Measurements from ENCODE around the gene CSNK1G2.
"Not testable (repeated sequence)": the region's sequence is repeated elsewhere in the genome, so short reads cannot be mapped to it uniquely, and the experiment has no call there.

Gene CSNK1G2

GRCh38 chr19:1986357-1987162, 45.6 kb downstream of the CSNK1G2 start:
- TF ChIP-seq POLR2A (IDR thresholded peaks at IDR 0.05; ENCODE audit: extremely low read depth, insufficient read length) (no peak), MYC (IDR thresholded peaks at IDR 0.05; ENCODE audit: low read depth, low read length) (no peak), CTCF (IDR thresholded peaks at IDR 0.05; ENCODE audit: low read depth, low read length) (no peak), MAX (IDR thresholded peaks at IDR 0.05; ENCODE audit: low read depth, low read length) (no peak)

GRCh38 chr19:1987197-1988187, 46.5 kb downstream of the CSNK1G2 start:
- no peak overlapping the region for H3K4me3 ChIP-seq (ENCODE audit: low read depth, low read length)
- DNase-seq (ENCODE audit: low read depth), result peak; percentile 2
- TF ChIP-seq POLR2A (IDR thresholded peaks at IDR 0.05; ENCODE audit: extremely low read depth, insufficient read length) (no peak), CTCF (IDR thresholded peaks at IDR 0.05; ENCODE audit: low read depth, low read length) (no peak), MYC (IDR thresholded peaks at IDR 0.05; ENCODE audit: low read depth, low read length) (no peak), MAX (IDR thresholded peaks at IDR 0.05; ENCODE audit: low read depth, low read length) (no peak)

More at GRCh38 chr19:1986357-1987162, 45.6 kb downstream of the CSNK1G2 start:
- H3K4me3 ChIP-seq (ENCODE audit: low read depth, low read length), result no peak overlapping the region
- DNase-seq (ENCODE audit: low read depth), result peak; percentile 0

- DNase-seq (ENCODE audit: low read depth); H3K4me3 ChIP-seq (ENCODE audit: low read depth, low read length): not testable (repeated sequence)
Measured at GRCh38 chr19:1988464-1988863, 47.5 kb downstream of the CSNK1G2 start.

- no peak overlapping the region for H3K4me3 ChIP-seq (ENCODE audit: low read depth, low read length)
- TF ChIP-seq CTCF (IDR thresholded peaks at IDR 0.05; ENCODE audit: low read depth, low read length) (no peak), MYC (IDR thresholded peaks at IDR 0.05; ENCODE audit: low read depth, low read length) (no peak), POLR2A (IDR thresholded peaks at IDR 0.05; ENCODE audit: extremely low read depth, insufficient read length) (no peak), MAX (IDR thresholded peaks at IDR 0.05; ENCODE audit: low read depth, low read length) (no peak)
- no peak for DNase-seq (ENCODE audit: low read depth)
Measured at GRCh38 chr19:1989513-1990229, 48.7 kb downstream of the CSNK1G2 start.

GRCh38 chr19:1990230-1991017, 49.5 kb downstream of the CSNK1G2 start:
- no peak for DNase-seq (ENCODE audit: low read depth)
- no peak overlapping the region for H3K4me3 ChIP-seq (ENCODE audit: low read depth, low read length)
- TF ChIP-seq MAX (IDR thresholded peaks at IDR 0.05; ENCODE audit: low read depth, low read length) (no peak), CTCF (IDR thresholded peaks at IDR 0.05; ENCODE audit: low read depth, low read length) (no peak), POLR2A (IDR thresholded peaks at IDR 0.05; ENCODE audit: extremely low read depth, insufficient read length) (no peak), MYC (IDR thresholded peaks at IDR 0.05; ENCODE audit: low read depth, low read length) (no peak)
